Stimulated activated CD4-positive, alpha-beta T cell treated with anti-CD3 and anti-CD28 coated beads, Interleukin-1b, Interleukin-23, amount 100 ng/mL, for 24 hours (primary cell): ENCODE measurements around the gene EGFLAM.

Experiments
- DNase-seq, 4 experiments: peaks; one replicate each; pipeline ENCODE4 v3.0.0-alpha.2; 2020; ENCODE audit warnings: low read depth in 4 of 4, low spot score in 1 of 4

EGFLAM gene

GRCh38 chr5:38265546-38266179 is 7.3 kb downstream of the EGFLAM start:
- DNase-seq, result peak; percentile 7 to 37 (median 27)

- no peak for DNase-seq
Observed at GRCh38 chr5:38267372-38267771, 9.0 kb downstream of the EGFLAM start.

- DNase-seq, result no peak
Observed at GRCh38 chr5:38273626-38274025, 15.3 kb downstream of the EGFLAM start.

GRCh38 chr5:38274370-38274769 is 16.0 kb downstream of the EGFLAM start:
- DNase-seq, result no peak

- no peak for DNase-seq
Observed at GRCh38 chr5:38284384-38284783, 26.0 kb downstream of the EGFLAM start.

- no peak for DNase-seq
Observed at GRCh38 chr5:38285226-38285625, 26.9 kb downstream of the EGFLAM start.

GRCh38 chr5:38286002-38286401 is 27.6 kb downstream of the EGFLAM start:
- DNase-seq, result no peak

- DNase-seq, result no peak
Observed at GRCh38 chr5:38287124-38287523, 28.8 kb downstream of the EGFLAM start.

GRCh38 chr5:38289457-38289856 is 31.1 kb downstream of the EGFLAM start:
- no peak for DNase-seq

- no peak for DNase-seq
Observed at GRCh38 chr5:38290028-38290653, 31.8 kb downstream of the EGFLAM start.

GRCh38 chr5:38291355-38291754 is 33.0 kb downstream of the EGFLAM start:
- no peak for DNase-seq

GRCh38 chr5:38292228-38292627 is 33.9 kb downstream of the EGFLAM start:
- DNase-seq, result no peak

GRCh38 chr5:38295751-38296150 is 37.4 kb downstream of the EGFLAM start:
- DNase-seq, result no peak

GRCh38 chr5:38297830-38298608 is 39.7 kb downstream of the EGFLAM start:
- DNase-seq, result no peak

GRCh38 chr5:38299585-38299984 is 41.2 kb downstream of the EGFLAM start:
- DNase-seq, result no peak

- DNase-seq, result no peak
Observed at GRCh38 chr5:38305148-38305547, 46.8 kb downstream of the EGFLAM start.

GRCh38 chr5:38307845-38308244 is 49.5 kb downstream of the EGFLAM start:
- no peak for DNase-seq

GRCh38 chr5:38316544-38317224 is 58.3 kb downstream of the EGFLAM start:
- DNase-seq, result no peak

- DNase-seq, result no peak
Observed at GRCh38 chr5:38317868-38318267, 59.5 kb downstream of the EGFLAM start.

- no peak for DNase-seq
Observed at GRCh38 chr5:38319491-38319890, 61.1 kb downstream of the EGFLAM start.

GRCh38 chr5:38321978-38322377 is 63.6 kb downstream of the EGFLAM start:
- no peak for DNase-seq
